ENCODE data around the gene OR2AJ1. TPM values are rescaled to one million over a fixed set of nuclear protein-coding genes. Genes with fewer than 3 reads are reported as not detected.

The OR2AJ1 gene, protein sequence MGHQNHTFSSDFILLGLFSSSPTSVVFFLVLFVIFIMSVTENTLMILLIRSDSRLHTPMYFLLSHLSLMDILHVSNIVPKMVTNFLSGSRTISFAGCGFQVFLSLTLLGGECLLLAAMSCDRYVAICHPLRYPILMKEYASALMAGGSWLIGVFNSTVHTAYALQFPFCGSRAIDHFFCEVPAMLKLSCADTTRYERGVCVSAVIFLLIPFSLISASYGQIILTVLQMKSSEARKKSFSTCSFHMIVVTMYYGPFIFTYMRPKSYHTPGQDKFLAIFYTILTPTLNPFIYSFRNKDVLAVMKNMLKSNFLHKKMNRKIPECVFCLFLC
- total RNA-seq (2014; rRNA removed; shearing (Covaris generic)) = not detected in 2 replicates

GRCh38 chr1:247924868-247925267, at the start of gene OR2AJ1:
Gene OR2AJ1 (plus strand): TSS chr1:247924889. CDS start chr1:247933769, 8,880 bp downstream.
- DNase-seq (ENCODE audit: low spot score) = no peak

DNA sequence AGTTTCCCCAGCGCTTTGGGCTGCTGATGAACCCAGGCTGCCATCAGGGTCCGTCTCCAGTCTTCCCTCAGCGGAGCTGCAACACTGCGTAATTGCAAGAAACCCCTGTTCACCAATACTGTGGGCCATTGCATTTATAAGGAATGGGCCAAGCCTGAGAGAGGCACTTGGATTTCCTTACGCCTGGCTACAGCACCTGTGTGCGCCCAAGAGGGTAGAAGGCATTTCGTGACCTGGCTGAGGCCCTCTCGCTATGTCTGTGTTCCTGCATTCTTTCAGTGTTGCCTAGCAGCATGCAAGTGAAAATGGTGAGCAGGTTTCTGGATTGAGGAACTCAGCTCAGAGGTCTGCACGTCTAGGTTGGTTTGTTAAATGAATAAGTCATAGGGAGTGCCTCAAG, 41.3 kb upstream of the OR2AJ1 start:
- DNase-seq (ENCODE audit: low spot score) = no peak

DNA sequence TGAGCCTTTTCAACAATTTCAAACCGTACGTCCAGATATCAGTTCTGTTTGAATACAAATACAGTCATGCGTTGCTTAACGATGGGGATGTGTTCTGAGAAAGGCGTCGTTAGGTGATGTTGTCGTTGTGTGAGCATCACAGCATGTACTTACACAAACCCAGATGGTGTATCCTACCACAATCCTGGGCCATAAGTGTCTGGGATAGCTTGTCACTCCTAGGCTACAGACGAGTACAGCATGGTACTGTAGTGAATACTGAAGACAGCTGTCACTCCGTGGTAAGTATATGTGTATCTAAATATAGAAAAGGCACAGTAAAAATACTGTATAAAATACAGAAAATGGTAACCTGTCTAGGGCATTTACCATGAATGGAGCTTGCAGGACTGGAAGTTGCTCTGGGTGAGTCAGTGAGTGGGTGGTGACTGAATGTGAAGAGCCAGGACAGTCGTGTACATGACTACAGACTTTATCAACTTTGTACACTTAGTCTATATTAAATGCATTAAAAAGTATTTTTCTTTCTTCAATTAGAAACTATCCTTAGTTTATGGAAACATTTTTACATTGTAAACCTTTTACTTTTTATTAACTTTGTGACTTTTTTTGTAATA, 39.8 kb upstream of the OR2AJ1 start:
- DNase-seq (ENCODE audit: low spot score) = no peak

DNA sequence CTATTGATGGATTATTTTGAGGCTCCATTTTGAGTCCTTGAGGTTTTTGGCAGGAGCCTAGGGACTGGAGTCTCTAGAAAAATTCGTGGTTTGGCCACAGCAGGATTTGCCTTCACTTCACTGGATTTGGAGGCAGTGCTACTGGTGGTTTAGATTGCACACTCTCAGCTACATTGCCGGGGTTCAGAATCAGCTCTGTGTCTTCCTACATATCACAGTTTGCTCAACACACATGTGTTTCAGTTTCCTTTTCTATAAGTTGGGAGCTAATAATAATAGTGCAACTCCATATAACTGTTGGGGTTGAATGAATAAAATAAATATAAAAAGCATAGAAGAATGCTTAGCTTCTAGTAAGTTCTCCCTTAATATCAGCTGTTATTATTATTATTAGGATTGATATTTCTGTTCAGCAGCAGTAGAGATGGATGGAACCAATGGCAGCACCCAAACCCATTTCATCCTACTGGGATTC, 29.5 kb upstream of the OR2AJ1 start, which contains the start of gene OR2W3:
TSS of gene OR2W3 (plus strand) at position 425 of the 475 bp plus-strand sequence. CDS start at position 425, 0 bp downstream.
- no peak for DNase-seq (ENCODE audit: low spot score)

DNA sequence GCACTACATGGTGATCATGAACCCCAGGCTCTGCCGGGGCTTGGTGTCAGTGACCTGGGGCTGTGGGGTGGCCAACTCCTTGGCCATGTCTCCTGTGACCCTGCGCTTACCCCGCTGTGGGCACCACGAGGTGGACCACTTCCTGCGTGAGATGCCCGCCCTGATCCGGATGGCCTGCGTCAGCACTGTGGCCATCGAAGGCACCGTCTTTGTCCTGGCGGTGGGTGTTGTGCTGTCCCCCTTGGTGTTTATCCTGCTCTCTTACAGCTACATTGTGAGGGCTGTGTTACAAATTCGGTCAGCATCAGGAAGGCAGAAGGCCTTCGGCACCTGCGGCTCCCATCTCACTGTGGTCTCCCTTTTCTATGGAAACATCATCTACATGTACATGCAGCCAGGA, 28.7 kb upstream of the OR2AJ1 start:
- no peak for DNase-seq (ENCODE audit: low spot score)

DNA sequence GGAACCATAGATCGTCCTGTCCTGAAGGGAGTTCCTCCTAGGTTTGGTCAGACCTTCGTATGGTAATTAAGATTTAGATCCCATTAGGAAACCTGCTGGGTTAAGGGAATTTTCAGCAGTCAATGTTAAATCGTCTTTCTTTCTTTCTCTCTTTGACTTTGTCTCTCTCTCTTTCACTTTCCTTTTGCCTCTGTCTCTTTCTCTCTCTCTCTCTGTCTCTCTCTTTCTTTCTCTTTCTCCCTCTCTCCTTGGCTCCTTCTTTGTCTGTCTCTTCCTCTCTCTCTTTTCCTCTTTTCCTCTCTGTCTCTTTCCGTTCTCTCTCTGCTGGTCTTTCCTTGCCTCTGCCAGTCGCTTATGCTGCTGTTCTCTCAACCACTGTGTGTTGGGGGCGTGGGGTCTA, 20.6 kb upstream of the OR2AJ1 start:
- DNase-seq (ENCODE audit: low spot score) = no peak

- no peak for DNase-seq (ENCODE audit: low spot score)
Observed at GRCh38 chr1:247905181-247905580, 19.5 kb upstream of the OR2AJ1 start.

- DNase-seq (ENCODE audit: low spot score) = no peak
Observed at GRCh38 chr1:247905910-247906503, 18.7 kb upstream of the OR2AJ1 start.

DNA sequence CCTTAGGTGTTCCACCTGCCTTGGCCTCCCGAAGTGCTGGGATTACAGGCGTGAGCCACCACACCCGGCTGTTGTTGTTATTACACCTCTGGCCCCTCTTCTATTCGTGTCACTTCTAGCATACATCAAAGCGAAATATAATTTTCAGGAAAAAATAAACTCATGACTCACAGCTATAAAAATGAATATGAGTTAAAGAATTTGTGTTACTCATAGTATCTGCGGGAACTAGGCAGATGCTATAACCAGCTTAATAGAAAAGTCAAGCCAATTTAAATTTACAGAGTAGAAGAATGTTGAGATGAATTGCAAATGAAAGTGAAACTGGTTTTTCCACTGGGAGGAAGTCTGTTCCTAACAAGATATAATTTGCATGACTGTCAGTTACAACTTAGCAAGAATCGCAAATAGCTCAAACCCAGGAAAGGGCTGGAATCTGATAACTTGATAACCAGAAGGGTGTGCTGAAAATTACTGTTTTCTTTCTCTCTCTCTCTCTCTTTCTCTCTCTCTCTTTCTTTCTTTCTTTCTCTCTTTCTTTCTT, 18.1 kb upstream of the OR2AJ1 start:
- peak; percentile 15 for DNase-seq (ENCODE audit: low spot score)

GRCh38 chr1:247908766-247909165, 15.9 kb upstream of the OR2AJ1 start:
- DNase-seq (ENCODE audit: low spot score) = no peak

- DNase-seq (ENCODE audit: low spot score) = no peak
Observed at GRCh38 chr1:247913786-247914185, 10.9 kb upstream of the OR2AJ1 start.

DNA sequence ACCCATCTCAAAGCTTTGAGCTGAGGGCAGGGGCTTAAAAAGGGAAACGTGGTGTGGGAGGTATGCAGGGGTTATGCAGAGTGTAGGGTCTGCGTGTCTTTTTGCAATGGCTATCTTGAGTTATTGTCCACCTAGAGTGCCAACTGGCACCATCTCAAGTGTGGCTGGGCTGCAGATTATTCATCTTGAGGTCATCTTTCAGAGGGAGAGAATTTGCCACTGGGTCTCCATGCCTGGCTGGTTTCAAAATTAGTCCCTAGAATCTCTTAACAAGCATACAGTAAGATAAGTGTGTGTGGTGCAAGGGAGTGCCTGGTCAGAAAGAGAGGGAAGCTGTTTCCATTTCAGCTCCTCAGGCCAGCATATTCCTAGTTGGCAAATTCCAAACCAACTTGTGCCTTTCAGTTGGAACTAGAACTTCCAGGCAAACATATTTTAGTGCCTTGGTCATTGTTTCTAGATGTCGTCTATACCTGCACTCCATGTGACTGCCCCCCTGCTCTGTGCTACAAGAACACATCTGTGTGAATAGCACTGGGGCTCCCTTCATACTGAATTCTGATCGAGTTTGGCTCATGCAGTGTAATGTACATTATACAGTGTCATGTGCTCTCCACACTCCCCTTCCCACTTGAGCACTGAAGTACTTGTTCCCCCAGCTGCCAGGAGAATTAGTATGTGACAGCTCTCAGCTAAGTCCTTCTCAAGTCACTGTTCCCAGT, 9.6 kb upstream of the OR2AJ1 start:
- DNase-seq (ENCODE audit: low spot score) = no peak

GRCh38 chr1:247919952-247920351, 4.7 kb upstream of the OR2AJ1 start, which contains the start of gene OR2T8:
Gene OR2T8 (plus strand): TSS chr1:247920252. CDS start chr1:247921018, 766 bp downstream.
- no peak for DNase-seq (ENCODE audit: low spot score)

- DNase-seq (ENCODE audit: low spot score) = no peak
Observed at GRCh38 chr1:247923941-247924340, 748 bp upstream of the OR2AJ1 start.

DNA sequence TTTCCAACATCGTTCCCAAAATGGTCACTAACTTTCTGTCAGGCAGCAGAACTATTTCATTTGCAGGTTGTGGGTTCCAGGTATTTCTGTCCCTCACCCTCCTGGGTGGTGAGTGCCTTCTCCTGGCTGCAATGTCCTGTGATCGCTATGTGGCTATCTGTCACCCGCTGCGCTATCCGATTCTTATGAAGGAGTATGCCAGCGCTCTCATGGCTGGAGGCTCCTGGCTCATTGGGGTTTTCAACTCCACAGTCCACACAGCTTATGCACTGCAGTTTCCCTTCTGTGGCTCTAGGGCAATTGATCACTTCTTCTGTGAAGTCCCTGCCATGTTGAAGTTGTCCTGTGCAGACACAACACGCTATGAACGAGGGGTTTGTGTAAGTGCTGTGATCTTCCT, 9.3 kb downstream of the OR2AJ1 start:
- DNase-seq (ENCODE audit: low spot score) = no peak

DNA sequence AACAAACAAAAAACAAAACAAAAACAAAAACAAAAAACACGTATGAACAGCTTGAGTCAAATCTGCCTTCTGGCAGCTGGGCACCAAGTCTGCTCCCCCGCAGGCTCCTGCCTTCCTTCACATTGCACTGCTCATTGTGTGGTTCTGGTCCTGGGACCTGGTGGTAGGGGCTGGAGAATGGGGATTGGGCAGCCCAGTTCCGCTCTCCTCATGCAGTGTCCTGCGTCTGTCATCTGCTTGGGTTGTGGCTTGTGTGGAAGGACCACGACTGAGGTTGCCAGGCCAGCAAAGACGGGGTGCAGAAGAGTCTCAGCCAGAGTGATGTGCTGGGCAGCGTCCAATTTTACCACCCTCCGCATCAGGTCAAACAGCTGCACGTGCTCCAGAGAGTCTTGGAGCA, 11.1 kb downstream of the OR2AJ1 start:
- no peak for DNase-seq (ENCODE audit: low spot score)

GRCh38 chr1:247936415-247936814, 11.7 kb downstream of the OR2AJ1 start:
- no peak for DNase-seq (ENCODE audit: low spot score)

GRCh38 chr1:247936965-247937734, 12.5 kb downstream of the OR2AJ1 start:
- peak; percentile 9 for DNase-seq (ENCODE audit: low spot score)

DNA sequence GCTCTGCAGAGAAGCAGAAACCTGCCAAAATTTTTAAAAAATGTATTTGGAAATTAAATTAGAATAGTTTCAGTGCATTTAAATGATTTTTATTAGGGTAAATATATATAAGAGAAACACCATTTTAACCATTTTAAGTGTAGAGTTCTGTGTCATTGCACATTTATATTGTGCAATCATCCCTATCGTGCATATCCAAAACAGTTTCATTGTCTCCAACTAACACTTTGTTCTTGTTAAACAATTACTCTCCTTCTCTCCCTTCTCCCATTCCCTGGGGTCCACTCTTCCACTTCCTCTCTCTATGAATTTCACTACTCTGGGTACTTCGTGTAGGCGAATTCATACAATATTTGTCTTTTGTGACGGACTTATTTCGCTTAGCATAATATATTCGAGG, 17.9 kb downstream of the OR2AJ1 start:
- DNase-seq (ENCODE audit: low spot score) = no peak

DNA sequence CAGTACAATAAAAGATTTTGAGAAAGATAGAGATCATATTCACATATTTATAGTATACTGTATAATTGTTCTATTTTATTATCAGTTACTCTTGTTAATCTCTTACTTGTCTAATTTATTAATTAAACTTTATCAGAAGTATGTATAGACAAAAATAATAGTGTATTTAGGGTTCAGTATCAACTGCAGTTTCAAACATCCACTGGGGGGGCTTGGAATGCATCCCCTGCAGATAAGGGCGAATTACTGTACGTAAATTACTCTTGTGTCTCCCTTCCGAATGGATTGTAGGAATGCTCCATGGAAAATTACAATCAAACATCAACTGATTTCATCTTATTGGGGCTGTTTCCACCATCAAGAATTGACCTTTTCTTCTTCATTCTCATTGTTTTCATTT, 23.9 kb downstream of the OR2AJ1 start, which contains the start of gene OR2L8:
TSS of gene OR2L8 (plus strand) at position 301 of the 400 bp plus-strand sequence. CDS start at position 301, 0 bp downstream.
- no peak for DNase-seq (ENCODE audit: low spot score)

DNA sequence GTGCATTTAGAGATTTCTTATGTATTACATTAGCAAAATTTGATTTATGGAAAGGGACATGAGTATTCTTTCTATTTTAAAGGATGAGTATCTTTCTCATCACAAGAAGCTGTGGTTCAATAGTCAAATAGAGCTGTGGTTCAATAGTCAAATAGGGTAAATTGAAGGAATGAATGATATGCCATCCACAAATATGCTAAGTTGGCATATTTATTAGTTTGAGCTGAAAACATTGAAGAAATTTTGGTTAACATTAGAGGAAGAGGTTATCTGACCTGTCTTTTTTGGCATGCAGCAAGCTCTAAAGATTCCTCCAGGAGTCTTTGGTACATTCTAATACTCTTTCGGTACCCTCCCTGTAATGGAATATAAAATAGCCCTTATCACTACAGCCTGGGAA, 28.7 kb downstream of the OR2AJ1 start:
- DNase-seq (ENCODE audit: low spot score) = no peak

Data from HT-29 (cell line).